ENCODE results near the gene GRIK4. TPM values are rescaled to one million over a fixed set of nuclear protein-coding genes. Genes with fewer than 3 reads are reported as not detected.
A peak's percentile ranks its signal among the peaks of the same experiment; 100 is the strongest.

GRIK4 gene
- total RNA-seq, 1 donor from 2014 or later = 0.06 TPM

- TF ChIP-seq, protein P1, sequence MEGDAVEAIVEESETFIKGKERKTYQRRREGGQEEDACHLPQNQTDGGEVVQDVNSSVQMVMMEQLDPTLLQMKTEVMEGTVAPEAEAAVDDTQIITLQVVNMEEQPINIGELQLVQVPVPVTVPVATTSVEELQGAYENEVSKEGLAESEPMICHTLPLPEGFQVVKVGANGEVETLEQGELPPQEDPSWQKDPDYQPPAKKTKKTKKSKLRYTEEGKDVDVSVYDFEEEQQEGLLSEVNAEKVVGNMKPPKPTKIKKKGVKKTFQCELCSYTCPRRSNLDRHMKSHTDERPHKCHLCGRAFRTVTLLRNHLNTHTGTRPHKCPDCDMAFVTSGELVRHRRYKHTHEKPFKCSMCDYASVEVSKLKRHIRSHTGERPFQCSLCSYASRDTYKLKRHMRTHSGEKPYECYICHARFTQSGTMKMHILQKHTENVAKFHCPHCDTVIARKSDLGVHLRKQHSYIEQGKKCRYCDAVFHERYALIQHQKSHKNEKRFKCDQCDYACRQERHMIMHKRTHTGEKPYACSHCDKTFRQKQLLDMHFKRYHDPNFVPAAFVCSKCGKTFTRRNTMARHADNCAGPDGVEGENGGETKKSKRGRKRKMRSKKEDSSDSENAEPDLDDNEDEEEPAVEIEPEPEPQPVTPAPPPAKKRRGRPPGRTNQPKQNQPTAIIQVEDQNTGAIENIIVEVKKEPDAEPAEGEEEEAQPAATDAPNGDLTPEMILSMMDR (conservative IDR thresholded peaks at IDR 0.05; ENCODE audit: low read depth, low read length) = no peak
- no peak for DNase-seq (ENCODE audit: low read depth)
- no peak overlapping the region for H3K4me3 ChIP-seq (ENCODE audit: low read depth, low read length)
Observed at GRCh38 chr11:120509346-120510053, 2.0 kb upstream of the GRIK4 start.

DNA sequence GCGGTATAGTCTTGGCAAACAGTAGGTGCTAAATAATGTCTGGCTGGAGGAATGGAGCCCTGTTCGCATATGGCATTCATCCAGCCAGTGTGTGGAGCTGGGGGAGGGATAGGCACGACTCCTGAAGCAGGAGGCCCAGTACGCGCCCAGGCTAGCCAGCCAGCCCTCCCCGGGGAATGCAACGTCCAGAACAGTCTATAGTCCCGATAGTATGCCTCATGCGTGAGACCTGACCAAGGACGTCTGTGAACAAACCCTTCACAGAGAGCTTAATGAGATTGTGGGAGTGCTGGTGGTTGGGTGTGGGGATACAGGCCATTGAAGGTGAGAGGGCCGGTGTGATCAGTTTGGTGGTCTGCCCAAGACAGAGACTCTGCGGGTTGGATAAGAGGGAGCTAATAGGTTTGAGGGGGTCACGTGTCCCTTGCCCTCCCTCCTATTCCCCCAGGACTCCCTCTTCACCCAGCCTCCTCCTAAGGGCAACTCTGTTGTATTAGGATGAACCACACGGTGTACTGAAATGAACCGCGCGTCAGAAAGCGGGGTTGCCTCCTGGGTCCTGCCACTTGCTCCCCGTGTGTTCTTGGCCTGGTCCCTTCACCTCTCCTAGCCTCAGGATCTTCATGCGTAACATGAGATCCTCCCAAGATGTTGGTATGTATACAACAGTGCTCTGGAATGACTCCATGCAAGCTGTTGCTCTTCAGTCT, 987 bp upstream of the GRIK4 start:
- TF ChIP-seq, protein P1 (conservative IDR thresholded peaks at IDR 0.05; ENCODE audit: low read depth, low read length) = no peak
- no peak for DNase-seq (ENCODE audit: low read depth)
- no peak overlapping the region for H3K4me3 ChIP-seq (ENCODE audit: low read depth, low read length)

- no peak for DNase-seq (ENCODE audit: low read depth)
- TF ChIP-seq, protein P1 (conservative IDR thresholded peaks at IDR 0.05; ENCODE audit: low read depth, low read length) = no peak
- no peak overlapping the region for H3K4me3 ChIP-seq (ENCODE audit: low read depth, low read length)
Observed at GRCh38 chr11:120511820-120512738, 531 bp downstream of the GRIK4 start.

DNA sequence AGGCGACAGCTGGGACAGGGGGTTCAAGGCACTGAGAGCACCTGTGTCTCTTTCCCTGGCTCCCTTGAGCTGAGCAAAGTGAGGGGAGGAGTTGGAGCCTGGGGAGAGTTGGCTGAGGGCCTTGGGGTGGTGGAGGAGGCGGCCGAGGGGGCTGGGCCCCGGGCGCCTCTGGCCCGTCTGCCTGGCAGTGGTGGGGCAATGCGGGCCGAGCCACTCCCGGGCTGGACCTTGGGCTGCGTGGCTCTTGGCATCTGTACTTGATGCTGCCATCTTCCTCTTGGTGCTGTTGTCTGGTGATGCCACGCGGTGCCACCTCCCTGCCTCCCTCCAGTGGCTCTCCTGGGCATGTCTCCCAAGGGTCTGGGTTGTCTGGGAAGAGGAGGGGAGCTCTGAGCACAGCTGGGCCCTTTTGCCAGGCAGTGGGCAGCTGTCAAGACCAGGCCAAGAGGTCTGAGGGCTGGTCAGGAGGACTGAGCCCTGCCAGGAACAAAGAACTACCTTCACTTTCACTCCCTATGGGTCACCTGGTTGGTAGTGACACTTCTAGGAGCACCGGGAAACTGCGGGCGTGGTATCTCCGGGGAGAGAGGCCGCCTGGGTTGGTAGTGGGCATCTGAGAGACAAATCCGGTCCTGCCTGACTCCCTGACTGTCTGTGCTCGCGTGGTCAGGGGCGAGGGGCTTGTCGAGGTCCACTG, 1.3 kb downstream of the GRIK4 start:
- TF ChIP-seq, protein P1 (conservative IDR thresholded peaks at IDR 0.05; ENCODE audit: low read depth, low read length) = peak; percentile 34
- no peak overlapping the region for H3K4me3 ChIP-seq (ENCODE audit: low read depth, low read length)
- DNase-seq (ENCODE audit: low read depth) = no peak

- no peak for DNase-seq (ENCODE audit: low read depth)
- TF ChIP-seq, protein P1 (conservative IDR thresholded peaks at IDR 0.05; ENCODE audit: low read depth, low read length) = no peak
Observed at GRCh38 chr11:120513436-120514315, 2.1 kb downstream of the GRIK4 start.

More at GRCh38 chr11:120513436-120514315, 2.1 kb downstream of the GRIK4 start:
- H3K4me3 ChIP-seq (ENCODE audit: low read depth, low read length) = no peak overlapping the region
